GM18867 (cell line): ENCODE results near the gene SMARCD1.

Experiments used
- ATAC-seq: cut with Tn5 transposase; IDR thresholded peaks from one replicate; pipeline ENCODE4 v1.9.1; 2021; ENCODE audit warnings: mild to moderate bottlenecking, moderate library complexity; ENCODE audit not compliant: unreplicated experiment

Gene SMARCD1

DNA sequence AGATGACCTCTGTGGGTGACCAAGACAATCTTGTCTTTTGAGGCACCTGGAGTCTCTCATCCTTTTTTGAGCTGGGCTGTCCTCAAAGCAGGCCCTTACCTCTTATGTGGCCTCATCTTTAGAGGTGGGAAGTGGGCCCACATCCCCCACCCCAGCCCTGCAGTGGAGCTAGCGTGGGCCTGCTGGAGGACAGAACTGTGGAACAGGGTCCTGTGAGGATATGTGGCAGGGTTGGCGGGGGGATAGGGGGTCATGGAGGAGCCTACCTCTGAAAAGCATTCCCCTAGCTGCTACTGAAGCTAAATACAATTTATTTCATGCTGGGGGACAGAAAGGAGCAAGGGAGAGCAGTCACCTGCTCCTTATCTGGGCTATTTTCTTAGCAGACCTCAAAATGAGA is 18.2 kb downstream of the SMARCD1 start:
- ATAC-seq = no peak

DNA sequence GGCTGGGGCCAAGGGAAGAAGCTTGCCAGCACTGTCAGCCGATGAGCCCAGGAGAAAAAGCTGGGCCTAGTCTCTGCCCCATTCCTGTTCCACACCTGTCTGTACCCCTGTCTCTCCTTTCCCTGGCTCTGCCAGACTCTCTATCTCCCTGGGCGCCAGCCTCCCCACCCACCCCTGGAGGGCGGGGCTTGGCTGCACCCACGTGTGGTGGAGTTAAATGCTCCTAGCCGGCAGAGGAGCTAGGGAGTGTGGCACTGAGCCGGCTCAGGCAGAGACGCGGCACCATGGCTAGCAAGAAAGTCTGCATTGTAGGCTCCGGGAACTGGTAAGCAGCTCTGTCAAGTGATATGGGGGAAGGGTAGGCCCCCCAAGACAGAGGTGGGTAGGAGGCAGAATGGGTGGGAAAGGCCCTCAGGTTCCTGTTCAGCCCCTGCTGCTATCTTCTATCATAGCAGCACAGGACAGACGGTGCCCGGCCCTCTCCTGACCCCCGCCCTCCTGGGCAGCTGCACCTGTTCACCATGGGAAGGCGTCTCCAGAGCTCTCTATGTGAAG is 18.7 kb downstream of the SMARCD1 start, which contains the start of gene GPD1:
GPD1 (plus strand) TSS at position 242 of the 555 bp plus-strand sequence; CDS start at position 285, 43 bp downstream.
- ATAC-seq = no peak

DNA sequence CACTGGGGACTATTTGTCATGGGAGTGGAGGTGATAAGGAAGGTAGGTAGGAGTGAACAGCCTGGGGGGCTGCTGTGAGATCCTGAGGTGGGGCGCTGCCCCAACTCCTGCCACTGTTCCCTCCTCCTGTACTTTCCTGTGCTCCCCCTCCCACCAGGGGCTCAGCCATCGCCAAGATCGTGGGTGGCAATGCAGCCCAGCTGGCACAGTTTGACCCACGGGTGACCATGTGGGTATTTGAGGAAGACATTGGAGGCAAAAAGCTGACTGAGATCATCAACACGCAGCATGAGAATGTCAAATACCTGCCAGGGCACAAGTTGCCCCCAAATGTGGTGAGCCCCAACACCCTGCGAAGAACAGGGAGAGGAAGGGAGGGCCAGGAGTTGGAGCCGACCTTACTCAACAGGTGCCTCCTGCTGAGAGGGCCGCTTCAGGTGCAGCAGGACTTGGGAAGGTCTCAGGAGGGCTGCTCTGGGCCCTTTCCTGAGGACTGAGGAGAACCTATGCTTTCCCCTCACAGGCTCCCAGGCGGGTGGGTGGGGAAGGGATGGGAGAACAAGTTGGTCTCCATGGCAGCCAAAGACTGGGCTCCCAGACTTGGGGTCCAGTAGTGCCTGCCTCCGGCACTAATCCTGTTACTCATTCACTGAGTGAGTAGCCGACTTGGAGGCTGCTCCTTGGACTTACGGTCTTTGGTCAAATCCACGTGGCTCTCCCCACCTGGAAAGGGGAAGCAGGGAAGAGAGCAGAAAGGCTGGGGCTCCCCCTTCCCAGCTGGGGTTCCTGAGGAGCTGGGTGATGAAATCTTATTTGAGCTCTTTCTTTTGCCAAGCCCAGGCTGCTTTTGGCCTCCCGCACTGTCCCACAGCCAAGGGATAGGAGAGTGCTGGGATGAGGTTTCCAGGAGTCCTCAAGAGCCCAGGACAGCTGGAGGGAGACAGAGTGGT is 19.6 kb downstream of the SMARCD1 start:
- no peak for ATAC-seq

DNA sequence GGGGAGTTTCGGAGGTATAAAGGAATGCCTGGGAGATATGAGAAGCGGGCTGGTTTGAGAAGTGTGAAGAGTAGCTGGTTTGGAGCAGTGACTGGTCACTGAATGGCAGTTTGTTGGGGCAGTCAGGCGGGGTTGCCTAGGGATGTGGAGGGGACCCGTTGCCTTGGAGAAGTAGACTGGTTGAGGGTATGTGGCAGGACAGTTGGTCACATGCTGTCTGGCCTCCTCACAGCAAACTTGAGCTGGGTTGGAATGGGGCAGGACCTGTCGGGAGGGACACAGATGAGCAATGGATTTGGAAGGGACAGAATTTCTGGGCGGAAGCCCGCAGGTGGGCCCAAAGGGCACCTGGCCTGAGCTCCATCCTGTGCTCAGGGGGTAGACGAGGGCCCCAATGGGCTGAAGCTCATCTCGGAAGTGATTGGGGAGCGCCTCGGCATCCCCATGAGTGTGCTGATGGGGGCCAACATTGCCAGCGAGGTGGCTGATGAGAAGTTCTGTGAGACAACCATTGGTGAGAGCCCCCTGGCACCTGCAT is 20.8 kb downstream of the SMARCD1 start:
- no peak for ATAC-seq

DNA sequence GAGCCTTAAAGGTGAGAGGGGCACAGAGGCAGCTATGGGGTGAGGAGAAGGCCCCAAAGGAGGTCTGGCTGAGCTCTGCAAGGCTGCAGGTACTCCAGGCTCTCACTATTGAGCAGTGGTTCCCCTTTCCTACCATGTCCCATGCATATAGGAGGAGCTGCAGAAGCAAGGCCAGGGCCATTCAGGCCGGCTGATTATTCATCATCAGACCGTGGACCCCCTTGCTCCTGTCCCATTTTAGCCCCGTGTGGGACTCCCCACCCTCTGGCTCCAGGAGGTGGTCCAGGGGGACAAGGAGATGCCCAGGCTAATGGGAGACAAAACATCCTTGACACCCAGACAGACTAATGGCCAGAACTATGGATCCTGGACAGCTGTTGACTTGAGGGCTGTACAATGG is 21.8 kb downstream of the SMARCD1 start:
- no peak for ATAC-seq

DNA sequence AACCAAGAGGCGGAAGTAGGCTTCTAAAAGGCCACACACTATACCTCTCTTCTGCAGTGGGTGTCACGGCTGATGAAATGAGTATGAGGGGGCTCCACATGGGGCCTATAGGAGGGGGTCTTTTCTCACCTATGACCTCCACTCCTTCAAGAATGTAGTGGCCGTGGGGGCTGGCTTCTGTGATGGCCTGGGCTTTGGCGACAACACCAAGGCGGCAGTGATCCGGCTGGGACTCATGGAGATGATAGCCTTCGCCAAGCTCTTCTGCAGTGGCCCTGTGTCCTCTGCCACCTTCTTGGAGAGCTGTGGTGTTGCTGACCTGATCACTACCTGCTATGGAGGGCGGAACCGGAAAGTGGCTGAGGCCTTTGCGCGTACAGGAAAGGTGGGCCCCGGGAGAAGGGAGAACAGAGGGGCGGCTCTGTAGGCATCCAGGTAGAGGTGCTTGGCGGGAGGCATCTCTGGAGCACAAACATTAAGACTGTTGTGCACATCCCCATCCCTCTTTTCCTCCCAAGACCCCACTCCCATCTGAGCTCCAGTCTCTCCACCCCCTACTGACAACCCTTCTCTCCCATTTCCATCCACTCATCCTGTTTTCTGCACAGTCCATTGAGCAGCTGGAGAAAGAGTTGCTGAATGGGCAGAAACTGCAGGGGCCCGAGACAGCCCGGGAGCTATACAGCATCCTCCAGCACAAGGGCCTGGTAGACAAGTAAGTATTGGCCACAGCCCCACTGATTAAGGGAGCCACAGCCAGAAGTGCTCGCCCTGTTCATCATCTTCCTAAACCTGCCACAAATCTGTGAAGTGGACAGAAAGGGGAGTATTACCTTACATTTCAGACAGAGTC is 22.5 kb downstream of the SMARCD1 start:
- no peak for ATAC-seq

DNA sequence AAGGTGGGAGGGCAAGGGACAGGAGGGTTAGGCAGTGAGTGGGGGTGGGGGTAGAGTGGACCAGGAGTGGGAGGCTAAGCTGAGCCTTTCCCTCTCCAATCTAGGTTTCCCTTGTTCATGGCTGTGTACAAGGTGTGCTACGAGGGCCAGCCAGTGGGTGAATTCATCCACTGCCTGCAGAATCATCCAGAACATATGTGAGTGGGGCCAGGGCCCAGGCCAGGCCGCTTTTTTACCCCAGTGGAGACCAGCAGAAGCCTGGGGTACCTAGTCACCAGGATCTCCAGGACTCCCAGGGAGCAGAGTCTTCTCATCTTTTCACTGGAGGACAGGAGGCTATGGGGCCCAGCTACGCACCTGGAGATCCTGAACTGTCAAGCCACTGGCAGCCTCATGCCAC is 24.2 kb downstream of the SMARCD1 start:
- ATAC-seq = no peak

DNA sequence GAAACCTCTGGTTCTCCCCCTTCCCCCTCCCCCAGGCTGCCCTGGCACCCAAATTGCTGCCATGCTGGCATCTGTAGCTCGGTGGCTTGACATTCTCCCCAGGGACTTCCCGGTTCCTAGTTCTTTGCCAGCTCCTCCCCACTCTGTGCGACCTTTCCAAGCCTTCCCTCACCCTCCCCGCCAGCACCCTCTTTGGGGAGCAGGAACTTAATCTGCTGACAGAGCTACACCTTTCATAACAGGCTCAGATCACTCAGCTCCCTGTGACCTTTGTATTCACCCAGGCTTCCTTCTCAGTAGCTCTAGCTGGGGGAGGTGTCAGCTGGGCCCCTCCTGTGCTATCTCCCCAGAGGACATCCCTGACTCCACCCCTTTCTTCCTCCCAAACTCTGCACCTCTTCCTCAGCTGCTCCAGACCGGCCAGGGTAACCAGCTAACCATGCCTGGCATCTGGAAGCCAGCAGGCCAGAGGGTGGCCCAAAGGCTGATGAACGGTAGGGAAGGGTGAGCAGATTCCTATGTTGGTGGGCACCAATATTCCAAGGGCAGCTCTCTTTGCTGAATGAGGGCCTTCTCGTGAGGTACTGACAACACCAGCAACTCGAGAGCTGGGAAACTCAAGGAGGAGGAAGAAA is 25.1 kb downstream of the SMARCD1 start:
- no peak for ATAC-seq

DNA sequence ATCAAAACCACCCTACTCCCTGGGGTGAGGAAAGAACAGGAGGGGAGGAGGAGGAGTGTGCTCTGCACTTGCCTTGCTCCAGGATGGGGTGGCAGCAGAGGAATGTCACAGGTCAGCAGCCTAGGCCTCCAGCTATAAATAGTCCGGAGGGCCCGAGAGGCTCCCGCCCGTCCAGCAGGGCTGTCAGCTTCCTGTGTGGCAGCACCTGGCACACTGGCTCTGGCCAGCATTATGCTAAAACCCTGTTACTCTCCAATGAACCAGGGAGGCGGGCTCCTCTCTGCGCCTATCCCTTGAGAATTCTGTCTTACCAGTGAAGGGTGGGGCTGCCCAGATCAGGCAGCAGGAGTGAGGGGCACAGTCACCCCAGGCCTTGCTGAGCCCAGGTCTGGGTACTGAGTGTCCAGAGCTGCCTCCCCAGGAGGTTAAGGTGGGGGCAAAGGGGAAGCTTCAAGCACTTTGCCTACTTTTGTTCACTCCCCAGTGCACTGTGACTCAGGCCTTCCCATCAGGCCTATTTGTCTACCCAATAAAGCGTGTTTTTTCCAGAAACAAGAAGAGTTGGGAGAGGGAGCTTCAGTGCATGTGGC is 25.7 kb downstream of the SMARCD1 start:
- ATAC-seq = no peak

DNA sequence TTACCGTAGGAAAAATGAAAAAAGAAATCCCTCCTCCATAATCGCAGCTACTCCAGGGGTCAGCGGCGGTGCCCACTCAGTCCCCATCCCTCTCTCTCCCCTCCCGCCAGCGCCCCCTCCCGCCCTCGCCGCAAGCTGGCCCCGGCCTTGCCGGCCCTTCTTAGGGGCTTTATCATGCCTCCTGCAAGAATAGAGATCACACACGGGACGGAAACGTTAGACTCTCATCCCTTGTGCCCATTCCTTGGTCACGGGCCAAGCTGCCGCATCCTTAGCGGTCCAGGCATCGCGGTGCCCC is 26.2 kb downstream of the SMARCD1 start:
- ATAC-seq = peak; percentile 1

DNA sequence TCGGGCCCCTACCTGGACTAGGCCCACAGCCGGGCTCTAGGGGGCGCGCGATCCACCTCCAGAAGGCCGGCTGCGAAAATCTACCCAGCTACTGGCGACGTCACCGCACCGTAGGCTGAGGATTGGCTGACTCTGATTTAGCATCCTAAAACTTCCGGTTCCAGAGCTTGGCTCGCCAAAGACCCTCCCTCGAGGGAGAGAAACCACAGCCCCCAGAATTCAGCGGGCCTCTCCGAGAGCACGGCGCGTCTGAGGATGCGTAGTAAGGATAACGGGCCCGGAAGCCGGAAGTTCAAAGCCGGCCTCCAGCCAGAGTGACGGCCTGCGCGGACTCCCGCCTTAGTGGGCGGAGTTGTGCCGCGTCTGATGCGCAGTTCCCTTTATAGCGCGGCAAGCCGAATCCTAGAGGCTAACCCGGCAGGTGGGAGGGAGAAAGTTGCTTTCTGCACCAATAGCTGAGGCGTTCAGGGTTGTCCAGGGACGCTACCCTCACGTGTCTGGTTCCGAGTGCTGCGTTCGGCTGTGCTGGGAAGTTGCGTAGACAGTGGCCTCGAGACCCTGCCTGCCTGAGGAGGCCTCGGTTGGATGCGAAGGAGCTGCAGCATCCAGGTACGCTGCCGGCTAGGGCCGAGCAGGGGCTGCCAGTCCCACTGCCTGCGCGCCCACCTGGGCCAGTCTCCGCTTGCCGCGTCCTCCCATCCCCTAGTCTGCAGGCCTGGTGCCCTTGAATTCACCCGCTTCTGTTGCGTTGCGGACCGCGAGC is 26.7 kb downstream of the SMARCD1 start, which contains the start of gene COX14:
COX14 (plus strand) TSS at position 544 of the 763 bp plus-strand sequence. CDS start 7,808 bp downstream, outside the sequence.
- peak; percentile 80 for ATAC-seq

DNA sequence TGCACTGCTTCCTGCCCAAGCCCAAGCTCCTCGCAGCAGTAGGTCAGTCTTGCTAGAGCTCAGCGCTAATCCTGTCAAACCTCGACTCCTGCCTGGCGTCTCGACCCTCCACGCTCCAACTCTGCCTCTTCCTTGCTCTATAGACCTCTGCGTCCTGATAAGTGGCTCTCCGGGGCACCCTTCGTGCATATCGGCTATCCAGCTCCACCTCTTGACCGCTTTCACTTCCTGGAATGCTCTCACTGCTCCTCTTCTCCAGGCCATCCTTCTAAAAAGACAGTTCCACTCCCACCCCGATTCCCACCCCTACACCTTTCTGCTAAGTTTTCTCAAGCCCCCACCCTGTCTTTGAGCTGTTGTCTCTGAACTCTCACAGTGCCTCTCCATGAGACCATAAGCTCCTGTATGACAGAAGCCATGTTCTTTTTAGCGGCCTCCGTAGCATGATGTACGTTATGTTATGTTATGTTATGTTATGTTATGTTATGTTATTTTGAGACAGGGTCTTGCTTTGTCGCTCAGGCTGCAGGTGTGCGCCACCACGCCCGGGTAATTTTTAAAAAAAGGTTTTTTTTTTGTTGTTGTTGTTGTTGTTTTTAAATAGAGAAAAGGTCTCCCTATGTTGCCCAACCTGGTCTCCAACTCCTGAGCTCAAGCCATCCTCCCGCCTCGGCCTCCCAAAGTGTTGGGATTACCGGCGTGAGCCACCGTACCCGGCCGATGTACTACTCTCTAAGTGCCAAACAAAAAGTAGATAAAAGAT is 27.5 kb downstream of the SMARCD1 start:
- ATAC-seq = no peak

DNA sequence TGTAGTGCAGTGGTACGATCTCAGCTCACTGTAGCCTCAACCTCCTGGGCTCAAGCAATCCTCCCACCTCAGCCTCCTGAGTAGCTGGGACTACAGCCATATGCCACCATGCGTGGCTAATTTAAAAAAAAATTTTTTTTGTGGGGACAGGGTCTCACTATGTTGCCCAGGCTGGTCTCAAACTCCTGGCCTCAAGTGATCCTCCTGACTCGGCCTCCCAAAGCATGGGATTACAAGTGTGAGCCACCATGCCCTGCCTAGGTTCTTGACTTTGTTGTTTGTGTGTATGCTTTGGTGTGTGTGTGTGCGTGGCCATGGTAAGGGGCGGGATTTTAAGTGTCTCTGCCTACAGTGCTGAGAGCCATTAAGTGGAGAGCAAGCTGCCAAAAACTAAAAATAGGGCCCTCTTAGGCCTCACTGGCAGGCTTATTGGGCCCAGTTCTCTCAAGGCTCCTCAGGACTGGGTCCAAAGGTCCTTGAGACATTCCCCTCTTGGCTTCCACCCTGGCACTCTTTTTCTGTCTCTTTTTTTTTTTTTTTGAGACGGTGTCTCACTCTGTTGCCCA is 32.0 kb downstream of the SMARCD1 start:
- ATAC-seq = no peak

DNA sequence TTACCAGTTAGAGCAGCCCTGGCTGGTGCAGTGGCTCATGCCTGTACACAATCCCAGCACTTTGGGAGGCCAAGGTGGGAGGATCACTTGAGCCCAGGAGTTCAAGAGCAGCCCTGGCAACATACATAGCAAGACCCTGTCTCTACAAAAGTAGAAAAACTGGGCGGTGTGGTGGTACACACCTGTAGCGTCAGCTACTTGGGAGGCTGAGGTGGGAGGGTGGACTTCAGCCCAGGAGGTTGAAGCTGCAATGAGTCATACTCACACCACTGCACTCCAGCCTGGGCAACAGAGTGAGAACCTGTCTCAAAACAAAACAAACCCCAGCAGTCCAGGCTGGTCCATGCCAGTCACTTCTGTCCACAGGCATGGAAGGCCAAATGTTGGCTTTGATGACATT is 34.2 kb downstream of the SMARCD1 start:
- no peak for ATAC-seq

DNA sequence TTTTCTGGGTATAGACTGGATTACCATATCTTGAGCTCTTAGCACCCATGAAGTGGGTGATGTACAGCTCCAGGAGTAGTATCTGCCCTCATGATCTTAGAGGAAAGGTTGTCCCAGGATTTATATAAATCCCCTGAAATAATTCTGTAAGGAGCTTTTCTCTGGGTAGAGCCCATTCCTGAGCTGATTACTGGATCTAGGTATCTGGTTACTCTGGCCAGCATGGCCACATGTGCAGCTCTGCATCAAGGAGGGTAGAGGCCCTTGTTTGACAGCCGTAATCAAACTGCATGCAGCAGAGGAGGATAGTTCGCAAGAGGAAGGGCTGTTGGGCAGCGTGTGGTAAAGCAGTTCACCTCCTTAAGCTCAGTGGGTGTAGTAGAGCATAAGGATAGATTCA is 35.4 kb downstream of the SMARCD1 start:
- no peak for ATAC-seq

DNA sequence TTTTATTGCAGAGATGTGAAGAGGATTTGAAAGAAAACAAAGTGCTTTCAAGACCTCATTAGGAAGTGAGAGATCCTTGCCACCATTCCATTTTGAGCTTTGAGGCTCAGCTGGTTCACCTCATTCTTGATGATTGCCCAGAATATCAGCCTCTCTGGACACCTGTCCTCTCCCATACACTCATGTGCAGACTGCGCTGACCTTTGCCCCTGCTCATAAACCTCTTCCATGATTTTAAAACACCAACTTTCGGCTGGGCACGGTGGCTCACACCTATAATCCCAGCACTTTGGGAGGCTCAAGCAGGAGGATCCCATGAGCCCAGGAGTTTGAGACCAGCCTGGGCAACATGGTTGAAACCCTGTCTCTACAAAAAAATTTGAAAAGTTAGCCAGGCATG is 35.8 kb downstream of the SMARCD1 start:
- ATAC-seq = no peak

DNA sequence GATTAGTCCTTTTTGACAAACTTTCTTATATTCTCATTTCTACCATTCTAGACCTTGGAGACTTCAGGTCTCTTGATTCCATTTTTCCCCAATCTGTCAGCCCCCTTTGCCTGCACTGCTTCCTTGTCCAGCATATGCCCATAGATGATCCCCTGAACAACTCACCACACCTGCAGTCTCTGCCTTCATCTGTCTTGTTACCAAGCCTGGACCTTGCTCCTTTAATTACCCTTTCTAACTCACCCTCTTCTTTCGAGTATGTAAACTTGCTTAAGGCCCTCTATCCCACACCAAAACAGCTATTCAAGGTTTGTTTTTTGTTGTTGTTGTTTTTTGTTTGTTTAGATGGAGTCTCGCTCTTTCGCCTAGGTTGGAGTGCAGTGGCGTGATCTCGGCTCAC is 36.5 kb downstream of the SMARCD1 start:
- ATAC-seq = no peak

DNA sequence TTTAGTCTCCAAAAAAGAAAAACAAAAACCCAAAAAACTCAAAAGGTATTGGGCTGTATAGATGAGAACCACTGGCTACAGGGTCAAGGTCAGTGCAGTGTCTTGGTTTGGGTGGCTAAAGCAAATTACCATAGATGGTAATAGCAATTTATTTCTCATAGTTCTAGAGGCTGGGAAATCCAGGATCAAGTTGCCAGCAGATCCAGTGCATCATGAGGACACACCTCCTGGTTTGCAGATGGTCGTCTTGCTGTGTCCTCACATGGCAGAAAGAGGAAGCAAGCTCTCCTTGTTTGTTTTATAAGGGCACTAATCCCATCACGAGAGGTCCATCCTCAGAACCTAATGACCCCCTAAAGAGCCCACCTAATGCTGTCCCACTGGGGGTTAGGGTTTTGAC is 38.1 kb downstream of the SMARCD1 start:
- ATAC-seq = no peak

DNA sequence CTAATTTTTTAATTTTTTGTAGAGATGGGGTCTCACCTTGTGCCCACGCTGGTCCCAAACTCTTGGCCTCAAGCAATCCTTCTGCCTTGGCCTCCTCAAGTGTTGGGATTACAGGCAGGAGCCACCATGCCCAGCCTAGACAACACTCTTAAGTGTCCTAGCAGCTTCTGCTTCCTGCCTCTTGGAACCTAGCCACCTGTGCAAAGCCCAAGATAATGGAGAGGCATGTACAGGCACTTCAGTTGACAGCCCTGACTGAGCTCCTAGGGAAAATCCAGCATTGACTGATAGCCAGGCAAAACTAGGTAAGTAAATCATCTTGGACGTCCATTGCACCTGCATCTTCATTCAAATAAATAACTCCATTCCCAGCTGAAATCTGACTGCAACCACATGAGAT is 42.4 kb downstream of the SMARCD1 start:
- no peak for ATAC-seq
